HG03571 (cell line): ENCODE results near the gene KRTAP25-1.

Experiments
- ATAC-seq: cut with Tn5 transposase; IDR thresholded peaks from one replicate; pipeline ENCODE4 v1.9.1; 2021; ENCODE audit not compliant: unreplicated experiment

Gene KRTAP25-1, protein sequence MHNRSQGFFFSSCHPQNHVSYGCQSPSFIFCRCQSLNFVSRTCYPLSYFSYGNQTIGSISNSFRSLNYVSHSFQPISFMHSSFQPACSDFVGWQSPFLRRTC

DNA sequence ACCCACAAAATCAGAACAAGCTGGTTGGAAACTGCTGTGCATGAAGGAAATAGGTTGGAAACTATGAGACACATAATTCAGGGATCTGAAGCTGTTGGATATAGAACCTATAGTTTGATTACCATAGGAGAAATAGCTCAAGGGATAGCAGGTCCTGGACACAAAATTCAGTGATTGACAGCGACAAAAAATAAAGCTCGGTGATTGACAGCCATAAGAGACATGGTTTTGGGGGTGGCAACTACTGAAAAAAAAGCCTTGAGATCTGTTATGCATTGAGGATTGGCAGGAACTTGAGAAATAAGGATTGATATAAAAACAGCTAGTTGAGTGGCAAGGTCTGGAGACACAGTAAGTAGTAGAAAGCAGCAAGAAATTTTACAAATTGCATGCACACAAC, at the start of gene KRTAP25-1:
Gene KRTAP25-1 (minus strand): TSS at position 300 of the 400 bp plus-strand sequence. CDS start 24 bp downstream, at position 276.
- no peak for ATAC-seq

DNA sequence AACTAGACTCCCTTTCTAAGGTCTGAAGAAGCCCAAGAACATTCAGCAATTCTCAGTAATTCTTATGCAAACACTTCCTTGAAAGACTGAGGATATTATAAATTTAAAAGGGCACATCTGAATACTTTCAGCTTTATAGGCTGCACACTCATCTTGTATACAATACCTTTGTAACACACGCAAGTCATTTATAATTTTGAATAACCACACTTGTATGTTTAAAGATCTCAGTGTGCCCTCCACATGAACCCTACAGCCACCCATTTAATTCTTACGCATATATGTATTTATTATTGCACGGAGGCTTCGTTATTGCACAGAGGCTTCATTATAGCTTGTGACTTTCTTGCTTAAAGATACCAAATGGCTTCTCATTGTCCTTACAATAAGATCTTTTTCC, 49.4 kb upstream of the KRTAP25-1 start:
- no peak for ATAC-seq

DNA sequence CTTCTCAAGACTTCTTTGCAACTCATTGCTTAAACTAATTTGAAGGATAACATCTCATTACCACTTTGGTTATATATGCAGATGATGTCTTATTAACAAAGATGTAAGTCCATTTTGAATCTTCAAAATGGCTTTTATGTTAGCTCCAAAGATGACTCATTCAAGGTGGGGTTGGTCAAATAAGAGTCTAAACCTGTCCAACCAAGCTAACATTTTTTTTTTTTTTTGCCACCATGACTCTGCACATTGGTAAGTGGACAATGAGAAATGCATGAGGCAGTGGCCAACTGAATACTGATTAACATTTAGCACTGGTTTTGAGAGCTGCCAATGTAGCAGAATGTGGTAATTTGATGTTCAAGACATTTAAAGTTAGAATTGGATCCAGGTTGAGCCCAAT, 48.5 kb upstream of the KRTAP25-1 start:
- ATAC-seq = no peak

DNA sequence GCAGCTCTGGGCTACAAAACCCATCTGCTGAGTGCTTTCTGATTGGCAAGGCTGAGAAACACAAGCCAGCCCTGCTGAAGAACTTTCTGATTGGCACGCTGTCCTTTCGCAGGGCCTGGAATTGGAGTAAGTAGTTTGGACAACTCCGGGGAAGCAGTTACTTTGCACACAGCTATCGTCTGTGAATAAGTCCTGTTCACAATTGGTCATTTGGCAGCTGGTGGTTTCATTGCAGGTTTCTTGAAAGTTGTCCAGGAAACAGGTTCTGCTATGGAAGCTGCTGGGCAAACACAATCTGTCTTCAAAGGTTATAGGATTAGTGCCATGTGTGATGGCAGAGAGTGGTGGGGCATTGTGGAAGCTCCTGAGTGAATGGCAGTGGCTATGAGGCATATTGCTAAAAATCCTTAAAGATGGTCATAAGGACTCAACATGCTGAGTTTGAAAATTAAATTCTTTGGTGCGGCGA, 48.0 kb upstream of the KRTAP25-1 start, which contains the start of gene KRTAP27-1:
Gene KRTAP27-1 (minus strand): TSS at position 419 of the 469 bp plus-strand sequence. CDS start 26 bp downstream, at position 393.
- no peak for ATAC-seq

DNA sequence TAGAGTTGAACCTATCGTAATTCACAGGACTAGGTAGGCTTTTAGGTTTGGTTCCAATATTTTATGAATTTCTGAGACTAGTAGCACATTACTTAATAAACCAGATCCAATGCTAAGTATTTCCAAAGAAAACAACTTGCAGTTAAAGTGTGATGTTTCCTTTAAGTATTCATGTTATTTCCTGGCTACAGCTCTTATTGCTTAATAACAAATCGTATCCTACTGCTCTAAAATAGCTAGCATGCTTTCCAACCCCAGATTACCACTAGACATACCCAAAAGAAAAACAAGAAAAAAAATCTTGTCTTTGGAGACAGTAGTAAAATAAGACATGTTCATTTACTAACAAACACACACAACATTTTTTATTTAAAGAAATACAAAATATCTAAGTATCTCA, 47.3 kb upstream of the KRTAP25-1 start:
- ATAC-seq = no peak

DNA sequence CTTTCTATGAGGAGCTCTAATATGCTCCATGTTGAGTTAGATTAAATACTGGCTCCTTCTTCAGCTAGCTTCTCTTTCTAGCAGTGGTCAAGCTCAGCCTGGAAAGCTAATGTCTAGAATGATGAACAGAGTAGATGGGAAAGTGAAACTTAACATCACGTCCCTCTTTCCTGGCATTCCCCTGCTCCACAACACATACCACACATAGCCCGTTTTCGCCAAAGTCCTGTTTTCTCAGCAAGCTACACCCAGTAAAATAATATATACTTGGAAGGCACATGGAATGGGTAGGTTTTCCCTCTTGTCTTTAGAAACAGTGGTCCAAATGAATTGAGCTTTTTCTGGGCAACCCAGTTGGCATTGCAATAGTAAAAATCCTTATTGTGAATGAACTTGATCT, 44.4 kb upstream of the KRTAP25-1 start:
- no peak for ATAC-seq

DNA sequence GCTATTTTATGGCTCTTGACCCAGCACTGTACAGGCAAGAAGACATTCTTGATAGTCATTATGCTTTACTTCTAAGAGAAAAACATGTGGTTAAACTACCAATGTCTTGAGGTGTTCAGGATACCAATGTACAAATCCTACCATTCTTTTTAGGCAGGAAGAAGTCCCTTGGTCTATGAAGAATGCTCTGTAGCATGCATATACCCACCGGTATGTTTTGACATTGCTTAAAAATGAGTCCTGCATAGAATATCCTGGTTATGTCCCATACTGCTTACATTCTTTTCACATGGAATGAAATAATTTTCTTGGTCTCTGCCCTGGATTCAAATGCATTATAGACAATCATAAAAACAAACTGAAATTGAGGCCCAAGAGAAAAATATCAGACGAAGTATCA, 43.4 kb upstream of the KRTAP25-1 start:
- ATAC-seq = no peak

DNA sequence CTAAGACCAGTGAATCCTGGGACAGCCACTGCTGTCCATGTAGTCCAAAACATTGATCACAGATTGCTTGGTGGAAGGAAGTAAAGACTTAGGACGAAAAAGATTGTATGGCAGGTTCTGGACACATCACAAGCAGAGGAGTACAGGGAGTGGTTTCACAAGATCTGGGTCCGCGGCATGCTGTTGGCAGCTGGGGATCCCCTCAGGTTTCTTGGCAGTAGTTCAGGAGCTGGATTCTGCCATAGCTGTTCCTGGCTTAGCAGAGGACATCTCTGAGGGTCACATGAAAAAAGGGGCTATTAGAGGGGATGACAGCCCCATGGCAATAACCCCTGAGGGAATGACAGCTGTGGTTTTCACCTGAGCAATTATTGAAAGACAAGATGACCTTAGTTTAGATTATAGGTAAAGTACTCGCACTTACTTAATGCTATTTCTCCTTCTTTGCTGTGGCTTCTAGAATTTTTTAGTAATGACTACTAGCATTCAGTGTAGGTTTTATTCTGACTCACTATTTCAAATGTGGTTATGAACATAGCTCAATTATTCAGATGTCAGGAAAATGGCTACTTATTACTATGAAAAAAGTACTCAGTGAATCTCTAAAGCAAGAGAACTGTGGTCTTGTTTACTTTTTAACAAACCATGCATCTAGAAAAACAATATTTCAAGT, 40.0 kb upstream of the KRTAP25-1 start:
- no peak for ATAC-seq

DNA sequence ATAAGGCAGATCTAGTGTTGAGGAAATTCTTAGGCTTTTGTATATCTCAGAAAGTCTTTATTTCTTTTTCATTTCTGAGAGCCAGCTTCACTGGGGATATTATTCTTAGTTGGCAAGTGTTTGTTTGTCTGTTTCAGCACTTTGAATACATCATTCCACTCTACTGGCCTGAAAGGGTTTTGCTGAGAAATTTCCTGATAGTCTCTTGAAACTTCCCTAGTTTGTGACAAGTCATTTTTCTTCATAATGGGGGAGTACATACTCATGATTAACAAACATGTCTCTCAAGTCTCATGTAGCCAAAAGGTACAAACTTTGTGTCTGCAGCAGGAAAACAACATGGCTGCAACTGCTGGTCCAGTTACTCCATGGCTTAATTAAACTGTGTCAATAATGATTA, 37.1 kb upstream of the KRTAP25-1 start:
- no peak for ATAC-seq

DNA sequence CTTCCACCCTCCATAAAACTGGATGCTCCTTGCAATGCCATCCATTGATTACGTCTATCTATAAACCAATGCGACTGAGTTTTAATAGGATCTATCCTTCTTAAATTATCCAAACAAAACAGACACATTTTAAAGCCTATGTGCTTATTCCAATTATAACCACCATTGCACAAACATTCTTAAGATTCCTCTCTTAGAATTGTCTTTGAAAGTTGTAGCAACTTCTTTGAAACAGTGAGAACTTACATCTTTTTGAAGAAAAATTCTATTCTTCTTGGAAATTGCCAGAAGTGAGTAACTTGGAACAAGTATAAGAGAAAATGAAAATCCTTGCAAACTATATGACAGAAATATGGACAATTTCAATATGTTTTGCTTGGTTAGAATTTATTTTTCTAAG, 30.9 kb upstream of the KRTAP25-1 start, which contains the start of gene KRTAP26-1:
Gene KRTAP26-1 (minus strand): TSS at position 101 of the 400 bp plus-strand sequence. CDS start 280 bp downstream, outside the sequence.
- no peak for ATAC-seq

DNA sequence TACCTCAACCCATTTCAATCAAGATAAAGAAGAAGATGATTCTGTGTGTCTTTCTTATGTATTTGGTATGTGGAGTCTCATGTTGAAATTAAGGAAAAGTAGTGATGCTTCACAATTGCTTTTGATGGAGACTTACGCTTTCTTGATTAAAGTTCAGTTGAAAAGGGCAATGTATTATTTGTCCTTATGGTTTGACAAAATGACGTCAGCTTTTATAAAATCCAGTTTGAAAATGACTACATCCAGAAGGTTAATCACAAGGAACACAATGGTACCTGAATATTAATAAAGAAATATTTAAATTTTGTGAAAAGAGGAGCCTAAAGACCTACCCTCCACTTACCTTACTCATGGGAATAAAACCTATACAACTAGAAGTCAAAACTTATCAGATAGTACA, 26.4 kb upstream of the KRTAP25-1 start:
- no peak for ATAC-seq

DNA sequence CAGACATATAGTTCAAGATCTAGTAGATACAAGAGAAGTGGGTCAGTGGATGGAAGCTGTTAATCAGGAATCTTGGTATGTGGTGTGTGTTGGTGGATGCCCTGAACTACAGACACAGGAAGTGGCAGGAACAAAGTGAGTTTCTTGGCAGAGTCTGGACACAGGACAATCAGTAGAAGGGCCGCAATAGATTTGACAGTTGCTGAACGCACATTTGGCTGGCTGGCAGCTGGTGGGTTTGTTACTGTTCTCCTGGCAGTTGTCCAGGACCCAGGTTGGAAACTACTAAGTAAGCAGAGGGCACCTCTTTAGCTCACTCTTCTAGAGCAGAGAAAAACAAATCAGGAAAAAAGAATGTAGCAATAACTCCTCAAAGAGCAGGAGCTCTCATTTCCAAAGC, 17.6 kb upstream of the KRTAP25-1 start:
- no peak for ATAC-seq

DNA sequence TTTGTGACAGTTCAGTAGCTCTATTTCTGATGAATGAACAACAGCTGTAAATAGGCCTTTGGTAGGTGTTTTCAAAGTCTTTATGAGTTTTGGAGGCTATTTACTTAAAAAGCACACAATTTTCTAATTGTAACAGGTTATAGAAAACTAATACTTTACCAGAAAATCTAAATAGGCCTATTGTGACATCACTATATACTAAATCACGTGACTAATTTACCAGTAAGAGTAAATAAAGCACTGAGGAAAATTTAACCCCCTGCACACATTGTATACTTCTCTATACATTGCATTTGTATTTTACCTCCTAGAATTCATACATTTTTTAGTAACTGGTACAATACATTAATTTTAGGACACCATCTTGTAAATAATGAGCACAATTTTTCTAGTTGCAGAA, 15.8 kb upstream of the KRTAP25-1 start:
- no peak for ATAC-seq

DNA sequence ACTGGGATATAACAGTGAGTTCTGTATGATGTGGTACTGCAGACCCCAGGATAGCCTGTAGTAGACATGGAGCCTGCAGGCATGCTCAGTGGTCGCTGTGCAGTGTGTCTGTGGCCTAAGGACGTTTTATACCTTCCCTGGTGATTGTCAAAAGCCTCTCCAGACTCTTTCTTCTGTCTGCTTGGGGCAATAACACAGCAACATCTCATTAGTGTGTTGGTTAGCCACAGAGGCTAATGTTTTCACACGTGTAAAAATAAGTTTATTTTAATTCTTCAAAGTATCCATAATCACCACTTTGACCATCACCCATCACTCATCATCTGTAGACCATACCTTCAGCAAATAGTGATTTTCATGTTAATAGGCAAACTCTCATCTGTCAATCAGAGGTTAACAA, 6.5 kb downstream of the KRTAP25-1 start, which contains the start of gene KRTAP24-1:
Gene KRTAP24-1 (minus strand): TSS at position 101 of the 400 bp plus-strand sequence. CDS start 18 bp downstream, at position 83.
- ATAC-seq = no peak

DNA sequence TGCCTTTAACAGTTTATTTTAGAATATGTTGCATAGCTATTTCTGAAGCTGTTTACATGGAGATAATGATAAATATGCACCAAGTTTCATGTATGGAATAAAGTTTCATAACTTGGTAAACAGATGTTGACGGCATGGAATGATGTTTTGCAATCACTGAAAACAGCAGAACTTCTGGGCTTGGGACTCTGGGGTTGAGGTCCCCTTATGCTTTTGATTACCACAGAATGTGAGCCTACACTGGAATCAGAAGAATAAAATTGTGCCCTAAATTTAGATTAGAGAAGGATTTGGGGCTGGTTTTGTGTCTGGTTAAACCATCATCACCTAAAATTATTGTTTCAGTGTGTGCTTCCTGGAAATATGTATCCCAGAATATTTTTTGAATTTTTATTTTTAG, 17.7 kb downstream of the KRTAP25-1 start:
- ATAC-seq = no peak

DNA sequence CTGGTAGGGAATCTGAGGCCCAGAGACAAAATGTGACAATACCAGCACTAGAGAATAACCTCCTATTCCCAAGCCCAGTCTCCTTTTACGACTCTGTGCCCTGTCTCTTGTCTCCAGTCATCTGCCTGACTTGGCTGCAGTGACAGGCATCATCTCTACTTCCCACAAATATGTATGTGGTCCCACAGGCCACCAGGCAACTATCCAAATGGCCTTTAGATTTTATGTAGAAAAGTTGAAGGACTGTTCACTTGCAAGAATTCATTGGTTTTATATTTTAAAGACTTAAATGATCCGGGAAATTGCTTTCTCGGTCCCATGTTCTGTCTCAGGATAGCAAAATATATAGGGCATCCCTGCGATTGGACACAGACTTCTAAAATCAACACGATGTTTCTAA, 18.2 kb downstream of the KRTAP25-1 start:
- ATAC-seq = no peak

DNA sequence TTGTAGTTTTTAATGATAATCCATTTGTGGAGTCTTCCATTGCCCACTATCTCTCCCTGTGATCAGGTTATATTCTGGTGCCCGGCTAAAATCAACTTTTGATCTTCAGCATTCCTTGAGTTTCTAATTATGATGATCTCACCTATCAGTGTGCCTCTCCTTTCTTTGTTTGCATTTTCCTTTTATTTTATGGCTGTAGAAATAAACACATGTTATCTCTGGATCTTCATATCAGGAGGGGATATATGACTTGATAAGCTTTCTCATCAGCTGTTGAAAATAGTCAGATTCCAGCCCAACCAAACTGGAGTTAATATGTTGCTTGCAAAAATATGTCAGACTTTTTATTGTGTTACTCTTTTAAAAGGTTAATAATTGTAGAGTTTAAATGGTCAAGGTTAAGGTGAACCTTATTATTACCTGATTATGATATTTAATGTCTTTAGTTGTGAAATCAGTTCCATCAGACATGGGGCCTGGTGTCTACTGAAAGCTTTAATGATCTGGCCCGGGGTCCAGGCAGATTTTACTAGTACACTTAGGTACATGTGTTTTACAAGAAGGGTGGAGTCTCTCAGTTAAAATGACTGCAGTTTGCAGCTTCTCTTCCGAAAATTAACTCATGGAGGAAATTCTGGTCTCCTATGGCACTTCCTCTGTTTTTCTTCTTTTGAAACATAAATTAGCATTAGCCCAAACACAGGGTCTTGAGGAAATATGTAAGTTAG, 19.3 kb downstream of the KRTAP25-1 start:
- no peak for ATAC-seq

DNA sequence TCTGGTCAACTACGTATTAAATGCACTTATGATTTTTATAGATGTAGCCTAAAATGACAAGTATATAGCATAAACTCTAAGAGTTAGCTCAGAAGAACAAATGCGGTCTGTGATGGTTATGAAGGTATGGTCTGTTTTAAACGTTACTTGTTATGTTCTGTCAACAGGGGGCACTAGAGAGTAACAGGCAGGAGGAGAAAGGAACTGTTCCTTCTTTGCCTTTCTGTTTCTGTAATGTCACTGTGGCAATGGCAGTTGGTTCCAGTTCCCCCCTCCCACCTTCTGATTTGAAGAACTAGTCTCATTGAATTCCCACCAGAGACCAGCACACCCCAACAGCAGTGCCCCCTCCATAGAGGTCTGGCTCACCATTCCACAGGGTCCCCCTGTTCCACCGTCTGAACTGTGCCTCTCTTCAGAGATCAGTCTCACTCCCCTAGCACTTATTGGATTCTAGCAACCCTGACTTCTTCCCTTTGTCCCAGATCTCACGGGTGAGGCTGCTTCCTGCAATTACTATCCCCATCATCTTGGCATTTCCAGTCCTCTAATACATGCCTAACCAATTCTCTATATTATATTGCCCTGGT, 20.6 kb downstream of the KRTAP25-1 start:
- no peak for ATAC-seq

DNA sequence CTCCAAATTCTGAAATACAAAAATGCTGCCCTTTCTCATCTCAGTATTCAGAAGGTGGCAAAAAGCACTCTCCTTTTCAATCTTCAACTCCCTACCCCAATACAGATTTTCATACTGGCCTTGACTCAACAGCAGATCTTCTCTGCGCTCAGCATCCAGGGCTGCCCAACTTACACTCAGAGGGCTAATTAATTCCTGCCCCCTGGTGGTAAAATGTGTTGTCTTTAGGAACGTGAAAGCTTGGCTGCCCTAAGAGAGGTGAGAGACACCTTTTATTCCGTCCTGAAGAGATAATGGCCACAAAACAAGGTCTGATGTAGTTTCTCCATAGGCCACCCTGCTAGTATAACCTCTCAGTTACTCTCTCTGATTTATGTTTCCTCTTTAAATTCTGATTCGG, 31.5 kb downstream of the KRTAP25-1 start:
- ATAC-seq = no peak

DNA sequence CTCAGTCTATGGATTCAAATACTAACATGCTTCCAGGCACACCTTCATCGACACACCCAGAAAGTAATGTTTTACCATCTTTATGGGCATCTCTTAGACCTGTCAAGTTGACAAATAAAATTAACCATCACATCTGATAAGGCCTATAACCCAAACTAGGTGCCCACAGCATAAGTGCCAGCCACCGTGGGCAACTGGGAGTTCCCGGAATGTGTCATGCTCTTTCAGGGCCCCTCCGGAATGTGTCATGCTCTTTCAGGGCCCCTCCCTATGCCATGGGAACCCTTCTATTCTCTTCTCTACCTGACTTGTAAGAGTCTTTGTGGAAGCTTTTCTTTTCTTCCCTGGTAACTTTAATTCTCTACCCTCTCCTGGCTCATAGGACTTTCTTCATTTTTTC, 33.2 kb downstream of the KRTAP25-1 start:
- no peak for ATAC-seq

DNA sequence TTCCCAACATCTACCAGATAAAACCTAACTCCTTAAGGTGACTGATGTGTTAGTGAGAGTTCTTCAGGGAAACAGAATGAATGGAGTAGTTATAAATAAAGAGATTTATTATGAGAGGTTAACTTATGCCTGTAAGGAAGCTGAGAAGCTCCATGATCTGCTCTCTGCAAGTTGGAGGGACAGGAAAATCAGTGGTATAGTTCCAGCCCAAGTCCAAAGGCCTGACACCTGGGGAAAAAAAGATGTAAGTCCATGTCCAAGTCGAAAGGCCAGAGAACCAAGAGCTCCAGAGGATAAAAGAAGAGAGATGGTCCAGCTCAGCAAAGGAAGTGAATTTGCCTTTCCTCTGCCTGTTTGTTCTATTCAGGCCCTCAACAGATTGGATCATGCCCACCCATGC, 33.6 kb downstream of the KRTAP25-1 start:
- no peak for ATAC-seq

DNA sequence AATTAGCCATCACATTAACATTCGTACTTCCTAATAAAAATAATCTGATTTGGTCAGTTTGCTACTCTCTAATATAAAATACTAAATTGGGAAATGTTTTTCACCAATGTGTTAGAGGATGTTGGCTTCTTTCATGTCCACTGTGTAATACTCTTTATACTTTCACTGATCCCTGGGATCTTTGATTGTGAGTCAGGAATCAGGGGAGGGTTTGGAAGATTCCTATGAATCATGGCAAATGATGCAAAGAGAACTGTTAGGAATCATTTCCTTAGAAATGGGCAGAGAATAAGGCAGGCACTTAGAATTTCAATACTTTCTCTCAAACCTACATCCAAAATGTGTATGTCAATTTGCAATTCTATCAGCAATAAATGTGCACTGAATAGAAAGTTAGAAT, 37.5 kb downstream of the KRTAP25-1 start:
- no peak for ATAC-seq
